ENCODE results near the gene PRLR.

GRCh38 chr5:35183556-35183955, 46.7 kb downstream of the PRLR start:
- TF ChIP-seq, protein P1, sequence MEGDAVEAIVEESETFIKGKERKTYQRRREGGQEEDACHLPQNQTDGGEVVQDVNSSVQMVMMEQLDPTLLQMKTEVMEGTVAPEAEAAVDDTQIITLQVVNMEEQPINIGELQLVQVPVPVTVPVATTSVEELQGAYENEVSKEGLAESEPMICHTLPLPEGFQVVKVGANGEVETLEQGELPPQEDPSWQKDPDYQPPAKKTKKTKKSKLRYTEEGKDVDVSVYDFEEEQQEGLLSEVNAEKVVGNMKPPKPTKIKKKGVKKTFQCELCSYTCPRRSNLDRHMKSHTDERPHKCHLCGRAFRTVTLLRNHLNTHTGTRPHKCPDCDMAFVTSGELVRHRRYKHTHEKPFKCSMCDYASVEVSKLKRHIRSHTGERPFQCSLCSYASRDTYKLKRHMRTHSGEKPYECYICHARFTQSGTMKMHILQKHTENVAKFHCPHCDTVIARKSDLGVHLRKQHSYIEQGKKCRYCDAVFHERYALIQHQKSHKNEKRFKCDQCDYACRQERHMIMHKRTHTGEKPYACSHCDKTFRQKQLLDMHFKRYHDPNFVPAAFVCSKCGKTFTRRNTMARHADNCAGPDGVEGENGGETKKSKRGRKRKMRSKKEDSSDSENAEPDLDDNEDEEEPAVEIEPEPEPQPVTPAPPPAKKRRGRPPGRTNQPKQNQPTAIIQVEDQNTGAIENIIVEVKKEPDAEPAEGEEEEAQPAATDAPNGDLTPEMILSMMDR (IDR thresholded peaks at IDR 0.05; ENCODE audit: low read depth, low read length) = no peak
- no peak for TF ChIP-seq EZH2phosphoT487 (IDR thresholded peaks at IDR 0.05; ENCODE audit: low read depth)

All from OCI-LY3 (cell line).